HCEC 1CT (cell line): ENCODE results near the gene TNFRSF11A.

ENCODE experiments used
- DNase-seq: peaks from one replicate; pipeline ENCODE4 v3.0.0-alpha.2; 2017

The TNFRSF11A gene

GRCh38 chr18:62384610-62385097 lies 59.5 kb downstream of the TNFRSF11A start:
- peak; percentile 37 for DNase-seq

- DNase-seq: no peak
Observed at GRCh38 chr18:62386091-62386490, 61.0 kb downstream of the TNFRSF11A start.

GRCh38 chr18:62386601-62387000 lies 61.5 kb downstream of the TNFRSF11A start:
- no peak for DNase-seq

GRCh38 chr18:62387257-62387656 lies 62.1 kb downstream of the TNFRSF11A start:
- no peak for DNase-seq

- DNase-seq: no peak
Observed at GRCh38 chr18:62388855-62389760, 64.0 kb downstream of the TNFRSF11A start.

- no peak for DNase-seq
Observed at GRCh38 chr18:62389761-62390481, 64.8 kb downstream of the TNFRSF11A start.

GRCh38 chr18:62394006-62394763 lies 69.1 kb downstream of the TNFRSF11A start:
- DNase-seq: no peak

- no peak for DNase-seq
Observed at GRCh38 chr18:62396381-62396780, 71.3 kb downstream of the TNFRSF11A start.

- no peak for DNase-seq
Observed at GRCh38 chr18:62396967-62397366, 71.9 kb downstream of the TNFRSF11A start.

GRCh38 chr18:62398291-62398690 lies 73.2 kb downstream of the TNFRSF11A start:
- no peak for DNase-seq

GRCh38 chr18:62399276-62399675 lies 74.2 kb downstream of the TNFRSF11A start:
- no peak for DNase-seq

GRCh38 chr18:62399781-62400308 lies 74.7 kb downstream of the TNFRSF11A start:
- peak; percentile 22 for DNase-seq

GRCh38 chr18:62400916-62401315 lies 75.8 kb downstream of the TNFRSF11A start:
- DNase-seq: no peak

GRCh38 chr18:62402342-62402948 lies 77.3 kb downstream of the TNFRSF11A start:
- no peak for DNase-seq

- no peak for DNase-seq
Observed at GRCh38 chr18:62403120-62403519, 78.0 kb downstream of the TNFRSF11A start.

GRCh38 chr18:62404881-62405280 lies 79.8 kb downstream of the TNFRSF11A start:
- no peak for DNase-seq

- DNase-seq: no peak
Observed at GRCh38 chr18:62407660-62408059, 82.5 kb downstream of the TNFRSF11A start.

- no peak for DNase-seq
Observed at GRCh38 chr18:62409821-62410220, 84.7 kb downstream of the TNFRSF11A start.

GRCh38 chr18:62412231-62412979 lies 87.3 kb downstream of the TNFRSF11A start:
- DNase-seq: no peak

GRCh38 chr18:62413206-62413605 lies 88.1 kb downstream of the TNFRSF11A start:
- no peak for DNase-seq

- DNase-seq: no peak
Observed at GRCh38 chr18:62418258-62418657, 93.1 kb downstream of the TNFRSF11A start.

- DNase-seq: peak; percentile 72
Observed at GRCh38 chr18:62420151-62420512, 95.0 kb downstream of the TNFRSF11A start.
